Adipocyte (in vitro differentiated cells): ENCODE data around the gene SLC66A2.

Experiments used
- DNase-seq: peaks from one replicate; pipeline ENCODE4 v3.0.0-alpha.2; 2015; ENCODE audit warnings: low read depth
- H3K27me3 ChIP-seq: replicated peaks from 2 replicates; pipeline ENCODE4 v1.7.0; 2013; ENCODE audit warnings: mild to moderate bottlenecking, low read length, moderate library complexity; ENCODE audit not compliant: control insufficient read depth, insufficient read depth
- H3K36me3 ChIP-seq: 2 replicates; pipeline ENCODE4 v1.7.0; 2013; ENCODE audit warnings: low read length, mild to moderate bottlenecking, moderate library complexity; ENCODE audit not compliant: control insufficient read depth, insufficient read depth, severe bottlenecking
- H3K4me1 ChIP-seq: 2 replicates; pipeline ENCODE4 v1.7.0; 2013; ENCODE audit warnings: mild to moderate bottlenecking, low read length, moderate library complexity; ENCODE audit not compliant: control insufficient read depth, insufficient read depth
- H3K4me3 ChIP-seq: 2 replicates; pipeline ENCODE4 v1.7.0; 2013; ENCODE audit warnings: mild to moderate bottlenecking, low read length, moderate library complexity
- H3K9ac ChIP-seq: 2 replicates; pipeline ENCODE4 v1.7.0; 2013; ENCODE audit warnings: mild to moderate bottlenecking, low read length, moderate library complexity
- H3K9me3 ChIP-seq: 2 replicates; pipeline ENCODE4 v1.7.0; 2013; ENCODE audit warnings: mild to moderate bottlenecking, low read length, moderate library complexity; ENCODE audit not compliant: control insufficient read depth

Gene SLC66A2

GRCh38 chr18:79932907-79933306 is 18.5 kb downstream of the SLC66A2 start:
- Histone ChIP-seq H3K9me3 (peaks cover 51% of the 10 kb centered on the region), H3K36me3 (peaks cover 77% of the 10 kb centered on the region), H3K27me3 (no peaks in the 10 kb centered on the region), H3K4me3 (peak overlapping the region; percentile 38), H3K4me1 (peaks cover 26% of the 10 kb centered on the region), H3K9ac (no peak overlapping the region)
- DNase-seq, result no peak

DNA sequence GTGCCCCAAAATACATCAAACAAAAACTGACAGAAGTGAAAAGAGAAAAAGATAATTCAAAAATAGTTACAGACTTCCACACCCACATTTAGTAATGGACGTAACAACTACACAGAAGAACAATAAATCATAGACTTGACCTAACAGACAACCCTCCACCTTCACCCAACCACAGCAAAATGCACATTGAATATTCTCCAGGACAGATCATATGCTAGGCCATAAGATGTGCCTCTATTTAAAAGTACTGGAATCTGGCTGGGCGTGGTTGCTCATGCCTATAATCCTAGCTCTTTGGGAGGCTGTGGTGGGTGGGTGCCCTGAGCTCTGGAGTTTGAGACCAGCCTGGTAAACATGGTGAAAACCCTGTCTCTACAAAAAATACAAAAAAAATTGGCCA is 20.0 kb downstream of the SLC66A2 start:
- H3K4me3 ChIP-seq, result no peak overlapping the region
- no peak for DNase-seq
- no peak overlapping the region for H3K9ac ChIP-seq
- H3K36me3 ChIP-seq, result peaks cover 76% of the 10 kb centered on the region
- peaks cover 51% of the 10 kb centered on the region for H3K9me3 ChIP-seq
- peaks cover 21% of the 10 kb centered on the region for H3K4me1 ChIP-seq
- no peaks in the 10 kb centered on the region for H3K27me3 ChIP-seq

- no peak overlapping the region for H3K9ac ChIP-seq
- H3K4me3 ChIP-seq, result peak overlapping the region; percentile 11
- no peaks in the 10 kb centered on the region for H3K27me3 ChIP-seq
- peaks cover 71% of the 10 kb centered on the region for H3K36me3 ChIP-seq
- H3K9me3 ChIP-seq, result peaks cover 51% of the 10 kb centered on the region
- peaks cover 13% of the 10 kb centered on the region for H3K4me1 ChIP-seq
- peak; percentile 26 for DNase-seq
These were observed 21.3 kb downstream of the SLC66A2 start for GRCh38 chr18:79930020-79930642.

DNA sequence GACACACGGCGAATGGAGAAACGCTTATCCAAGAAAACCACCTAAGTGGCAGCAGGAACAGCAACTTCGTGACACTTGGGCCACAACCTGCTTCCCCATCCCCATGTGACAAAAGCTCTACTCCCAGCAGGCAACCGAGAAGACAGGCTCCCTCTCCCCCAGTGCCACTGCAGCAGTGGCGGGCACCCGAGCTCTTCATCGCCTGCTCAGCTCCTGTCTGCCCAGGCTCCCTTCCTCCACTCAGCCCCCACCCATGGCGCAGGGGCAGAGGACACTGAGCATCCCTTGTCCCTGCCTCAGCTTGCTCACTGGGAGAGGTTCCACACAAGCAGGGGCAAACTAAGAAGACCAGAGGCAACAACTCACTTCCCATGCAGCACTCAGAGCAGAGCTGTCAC is 22.9 kb downstream of the SLC66A2 start:
- H3K4me3 ChIP-seq, result no peak overlapping the region
- DNase-seq, result no peak
- no peaks in the 10 kb centered on the region for H3K27me3 ChIP-seq
- H3K9me3 ChIP-seq, result peaks cover 51% of the 10 kb centered on the region
- peaks cover 77% of the 10 kb centered on the region for H3K36me3 ChIP-seq
- peaks cover 1% of the 10 kb centered on the region for H3K4me1 ChIP-seq
- H3K9ac ChIP-seq, result no peak overlapping the region

- no peak for DNase-seq
- Histone ChIP-seq H3K9ac (no peak overlapping the region), H3K9me3 (peaks cover 46% of the 10 kb centered on the region), H3K27me3 (no peaks in the 10 kb centered on the region), H3K36me3 (peaks cover 74% of the 10 kb centered on the region), H3K4me1 (no peaks in the 10 kb centered on the region), H3K4me3 (no peak overlapping the region)
These were observed 23.6 kb downstream of the SLC66A2 start for GRCh38 chr18:79927607-79928562.

DNA sequence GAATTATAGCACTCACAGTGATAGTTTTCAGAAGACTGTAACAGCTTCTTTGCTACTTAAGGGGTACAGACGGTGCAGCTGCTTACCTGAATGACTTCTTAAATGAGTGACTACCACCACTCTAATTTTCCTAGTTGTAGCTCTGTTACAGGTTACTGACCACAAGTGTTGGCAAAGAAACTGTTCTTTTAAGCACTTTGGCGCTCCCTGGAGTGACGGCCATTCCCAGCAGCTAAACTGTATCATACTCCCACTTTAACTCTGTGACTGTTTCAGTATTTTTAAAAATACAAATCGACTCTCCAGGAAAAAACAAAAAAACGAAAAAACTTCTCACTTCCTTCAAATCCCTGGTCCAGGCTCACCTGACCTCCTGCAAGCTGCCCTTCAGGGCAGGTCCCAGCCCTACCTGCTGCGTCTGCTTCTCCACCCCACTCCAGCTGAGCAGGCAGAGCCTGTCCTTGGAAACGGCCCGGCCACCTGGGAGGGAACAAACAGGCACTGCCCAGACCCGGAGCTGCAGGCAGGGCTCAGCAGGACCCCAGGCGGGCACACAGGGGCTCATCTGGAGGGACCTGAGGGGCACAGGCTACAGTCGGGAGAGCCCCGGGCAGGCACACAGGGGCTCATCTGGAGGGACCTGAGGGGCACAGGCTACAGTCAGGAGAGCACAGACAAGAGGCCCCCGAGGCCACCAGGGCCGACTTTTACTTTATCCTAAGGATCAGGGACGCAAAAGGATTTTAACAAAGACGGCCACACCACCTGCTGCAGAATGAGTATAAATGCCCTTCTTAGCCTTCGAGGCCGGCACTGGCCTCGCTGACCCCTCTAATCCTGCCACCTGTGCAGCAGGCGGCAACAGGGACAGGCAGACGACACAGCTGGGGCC is 24.5 kb downstream of the SLC66A2 start:
- peaks cover 76% of the 10 kb centered on the region for H3K36me3 ChIP-seq
- no peaks in the 10 kb centered on the region for H3K4me1 ChIP-seq
- no peak for DNase-seq
- peaks cover 37% of the 10 kb centered on the region for H3K9me3 ChIP-seq
- no peaks in the 10 kb centered on the region for H3K27me3 ChIP-seq
- no peak overlapping the region for H3K9ac ChIP-seq
- no peak overlapping the region for H3K4me3 ChIP-seq

- Histone ChIP-seq H3K36me3 (peaks cover 75% of the 10 kb centered on the region), H3K9ac (no peak overlapping the region), H3K27me3 (no peaks in the 10 kb centered on the region), H3K4me1 (no peaks in the 10 kb centered on the region), H3K4me3 (no peak overlapping the region), H3K9me3 (peaks cover 31% of the 10 kb centered on the region)
- DNase-seq, result no peak
These were observed 25.1 kb downstream of the SLC66A2 start for GRCh38 chr18:79926306-79926705.

DNA sequence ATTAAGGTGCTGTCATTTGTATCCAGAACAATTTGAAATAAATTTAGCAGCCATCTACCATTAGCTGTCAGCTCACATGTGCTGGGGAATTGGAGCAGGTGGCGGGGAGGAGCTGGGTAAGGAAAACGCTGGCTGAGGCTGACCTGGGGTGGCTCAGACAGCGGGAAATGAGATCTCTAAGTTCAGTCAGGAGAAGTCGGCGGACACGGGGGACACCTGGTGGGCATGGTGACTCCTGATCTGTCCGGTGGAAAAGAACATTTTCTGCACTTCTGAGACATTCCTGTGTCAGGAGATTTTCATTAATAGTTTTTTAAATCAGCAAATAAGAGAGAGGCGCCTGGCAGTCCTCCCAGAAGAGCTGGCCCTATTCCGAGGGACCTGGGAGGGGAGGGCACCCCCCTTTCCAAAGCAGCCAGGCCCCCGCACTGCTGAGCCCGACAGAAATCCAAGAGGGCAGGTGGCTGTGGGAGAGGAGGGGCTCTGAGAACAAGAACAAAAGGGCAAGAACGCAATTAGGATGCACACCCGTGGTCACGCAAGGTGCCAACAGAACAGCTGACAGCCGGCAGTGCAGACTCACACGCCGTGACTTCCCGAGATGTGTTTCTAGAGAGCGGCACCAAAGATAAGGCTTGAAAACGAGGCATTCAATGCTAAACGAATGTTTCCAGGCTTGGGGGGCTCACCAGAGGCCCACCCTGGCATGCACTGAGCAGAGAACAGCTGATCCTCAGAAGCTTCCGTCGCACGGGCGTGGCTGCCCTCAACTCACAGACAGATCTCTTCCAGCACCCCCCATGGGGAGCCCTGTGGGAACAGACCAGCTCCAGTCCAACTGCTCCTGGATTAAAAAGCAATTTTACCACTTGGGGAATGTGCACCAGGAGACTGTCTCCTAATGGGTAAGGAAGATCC is 26.4 kb downstream of the SLC66A2 start:
- DNase-seq, result no peak
- H3K4me1 ChIP-seq, result no peaks in the 10 kb centered on the region
- peaks cover 19% of the 10 kb centered on the region for H3K9me3 ChIP-seq
- peaks cover 68% of the 10 kb centered on the region for H3K36me3 ChIP-seq
- no peak overlapping the region for H3K9ac ChIP-seq
- H3K4me3 ChIP-seq, result no peak overlapping the region
- H3K27me3 ChIP-seq, result no peaks in the 10 kb centered on the region

DNA sequence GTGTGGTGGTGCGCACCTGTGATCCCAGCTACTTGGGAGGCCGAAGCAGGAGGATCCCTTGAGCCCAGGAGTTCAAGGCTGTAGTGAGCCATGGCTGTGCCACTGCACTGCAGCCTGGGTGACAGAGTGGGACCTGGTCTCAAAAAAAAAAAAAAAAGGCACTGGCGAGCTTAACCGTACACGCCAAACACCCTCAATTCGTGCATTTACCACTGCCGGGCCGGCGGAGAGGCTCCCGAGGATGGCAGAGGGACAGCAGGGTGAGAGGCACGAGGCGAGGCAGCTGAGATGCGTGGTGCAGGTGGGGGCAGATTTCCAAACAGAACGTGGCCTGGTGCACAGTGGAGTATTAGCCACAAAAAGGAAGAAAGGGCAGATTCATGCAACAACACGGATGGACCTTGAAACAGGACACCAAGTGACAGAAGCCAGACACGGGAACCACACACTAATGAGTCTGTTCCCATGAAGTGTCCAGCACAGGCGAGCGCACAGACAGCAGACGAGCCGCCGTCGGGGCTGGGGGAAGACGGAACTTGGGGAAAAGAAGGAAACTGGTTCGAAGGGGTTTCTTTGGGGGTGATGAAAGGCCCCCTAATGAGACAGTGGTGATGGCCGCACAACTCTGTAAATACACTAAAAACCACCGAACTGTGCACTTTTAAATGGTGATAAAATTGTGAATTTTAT is 27.4 kb downstream of the SLC66A2 start:
- Histone ChIP-seq H3K27me3 (no peaks in the 10 kb centered on the region), H3K9ac (no peak overlapping the region), H3K9me3 (peaks cover 8% of the 10 kb centered on the region), H3K4me1 (no peaks in the 10 kb centered on the region), H3K36me3 (peaks cover 60% of the 10 kb centered on the region), H3K4me3 (no peak overlapping the region)
- no peak for DNase-seq

GRCh38 chr18:79922971-79923411 is 28.5 kb downstream of the SLC66A2 start:
- H3K36me3 ChIP-seq, result peaks cover 58% of the 10 kb centered on the region
- no peaks in the 10 kb centered on the region for H3K27me3 ChIP-seq
- no peaks in the 10 kb centered on the region for H3K9me3 ChIP-seq
- H3K9ac ChIP-seq, result no peak overlapping the region
- H3K4me3 ChIP-seq, result no peak overlapping the region
- no peak for DNase-seq
- H3K4me1 ChIP-seq, result no peaks in the 10 kb centered on the region
